Measurements from ENCODE around the gene INPP5A.
"Not testable (repeated sequence)": the region's sequence is repeated elsewhere in the genome, so short reads cannot be mapped to it uniquely, and the experiment has no call there.

INPP5A gene

DNA sequence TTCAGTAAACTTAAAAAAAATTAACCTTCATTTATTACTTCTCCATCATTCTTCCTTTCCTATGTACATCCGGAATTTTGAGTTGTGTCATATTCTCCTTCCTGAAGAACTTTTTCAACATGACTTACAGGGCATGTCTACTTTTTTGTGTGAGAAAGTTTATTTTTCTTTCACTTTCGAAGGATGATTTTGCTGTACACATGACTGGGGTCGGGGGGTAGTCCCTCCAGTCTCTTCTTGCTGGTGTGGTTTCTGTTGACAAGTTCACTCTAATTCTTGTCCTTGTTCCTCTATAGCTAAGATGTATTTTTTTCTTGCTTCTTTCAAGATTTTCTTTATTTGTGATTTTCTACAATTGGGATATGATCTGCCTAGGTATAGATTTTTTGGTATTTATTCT, 55.8 kb downstream of the INPP5A start:
- DNase-seq (ENCODE audit: low read depth in 1 of 2, low spot score in 1 of 2), result no peak

DNA sequence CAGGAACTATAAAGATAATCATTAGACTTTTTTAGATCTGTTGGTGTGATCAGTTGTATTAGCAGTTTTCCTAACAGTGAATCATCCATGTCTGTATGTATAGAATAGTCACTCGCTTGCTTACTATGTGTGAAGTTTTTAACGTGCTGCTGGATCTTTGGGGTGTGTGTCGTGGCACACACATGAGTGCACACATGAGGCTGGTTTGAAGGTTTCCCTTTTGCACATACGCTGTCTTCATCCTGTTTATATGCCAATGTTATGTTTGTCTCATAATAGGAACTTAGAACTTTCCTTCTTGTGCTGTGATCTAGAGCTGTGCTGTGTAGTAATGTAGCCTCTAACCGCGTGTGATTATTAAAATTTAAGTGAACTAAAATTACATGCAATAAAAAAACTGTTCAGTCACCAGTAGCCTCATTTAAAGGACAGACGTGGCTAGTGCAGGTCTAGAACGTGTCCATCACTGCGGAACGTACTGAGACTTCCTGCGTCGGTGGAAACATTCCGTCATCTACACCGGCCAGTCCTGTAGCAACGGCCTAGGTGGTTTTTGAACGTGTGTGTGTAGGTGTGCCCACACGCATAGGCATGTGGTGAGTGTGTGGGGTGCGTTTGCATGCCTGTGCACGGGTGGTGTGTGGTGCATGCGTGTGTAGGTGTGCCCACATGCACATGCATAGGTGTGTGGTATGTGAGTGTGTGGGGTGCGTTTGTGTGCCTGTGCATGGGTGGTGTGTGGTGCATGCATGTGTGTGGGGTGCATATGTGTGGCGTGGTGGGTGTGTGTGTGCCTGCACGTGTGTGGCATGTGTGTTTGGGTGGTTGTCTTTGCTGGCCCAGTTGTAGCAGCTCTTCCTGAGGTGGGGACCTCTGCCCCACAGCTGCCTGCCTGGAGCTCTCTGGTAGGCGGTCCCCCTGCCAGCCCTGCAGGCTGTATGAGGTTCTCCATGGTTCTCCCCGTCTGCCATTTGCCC, 56.6 kb downstream of the INPP5A start:
- DNase-seq (ENCODE audit: low read depth in 1 of 2, low spot score in 1 of 2), result no peak

DNA sequence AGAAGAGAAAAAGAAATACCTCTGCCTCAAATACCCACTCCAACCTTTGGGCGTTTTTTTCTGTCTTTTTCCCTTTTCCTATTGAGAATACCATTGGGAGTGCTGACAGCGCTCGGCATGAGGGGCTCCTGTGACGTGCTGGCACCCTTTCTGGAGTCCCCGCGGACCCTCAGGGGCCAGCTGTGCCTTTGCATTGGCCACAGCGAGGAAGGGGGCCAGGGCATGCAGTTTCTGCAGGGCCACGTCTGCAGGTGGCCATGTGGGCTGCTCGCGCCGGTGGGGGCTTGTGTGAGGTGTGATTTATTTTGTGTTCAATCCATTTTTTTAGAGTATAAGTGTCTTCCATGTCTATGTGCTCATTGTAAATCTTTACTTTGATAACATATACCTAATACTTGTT, 57.4 kb downstream of the INPP5A start:
- no peak for DNase-seq (ENCODE audit: low read depth in 1 of 2, low spot score in 1 of 2)

DNA sequence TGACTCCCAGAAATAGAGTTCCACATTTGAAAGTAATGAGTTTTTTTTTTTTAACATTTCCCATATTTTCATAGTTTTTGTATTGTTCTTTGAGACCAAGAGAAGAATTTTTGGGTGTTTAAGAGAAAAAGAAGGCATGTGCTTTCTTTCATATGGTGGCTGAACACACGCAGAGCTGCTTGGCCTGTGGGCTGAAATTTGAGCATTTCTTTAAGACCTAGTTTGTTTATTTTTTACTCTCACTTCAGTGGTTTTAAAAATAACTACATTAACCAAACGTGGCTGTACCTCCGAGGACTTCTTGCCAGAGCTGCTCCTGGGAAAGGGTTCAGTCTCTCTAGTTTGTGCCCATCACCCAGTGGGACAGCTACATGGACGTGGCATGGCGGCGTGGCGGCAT, 58.3 kb downstream of the INPP5A start:
- no peak for DNase-seq (ENCODE audit: low read depth in 1 of 2, low spot score in 1 of 2)

DNA sequence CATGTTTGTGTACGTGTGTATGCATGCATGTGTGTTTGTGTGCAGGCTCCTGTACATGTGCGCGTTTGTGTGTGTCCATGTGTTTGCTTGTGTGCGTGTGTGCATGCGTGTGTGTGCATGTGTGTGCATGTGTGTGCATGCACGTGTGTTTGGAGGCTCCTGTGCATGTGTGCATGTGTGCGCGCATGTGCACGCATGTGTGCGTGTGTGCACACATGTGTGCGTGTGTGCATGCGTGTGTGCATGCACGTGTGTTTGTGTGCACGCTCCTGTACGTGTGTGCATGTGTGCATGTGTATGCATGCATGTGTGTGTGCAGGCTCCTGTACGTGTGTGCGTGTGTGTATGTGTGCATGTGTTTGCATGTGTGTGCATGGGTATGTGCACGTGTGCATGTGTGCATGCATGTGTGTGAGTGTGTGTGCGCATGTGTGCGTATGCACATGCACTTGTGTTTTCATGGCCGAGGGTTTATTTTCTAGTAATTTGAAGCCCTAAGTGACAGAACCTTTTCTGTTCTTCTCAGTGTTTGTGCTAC, 59.2 kb downstream of the INPP5A start:
- no peak for DNase-seq (ENCODE audit: low read depth in 1 of 2, low spot score in 1 of 2)

DNA sequence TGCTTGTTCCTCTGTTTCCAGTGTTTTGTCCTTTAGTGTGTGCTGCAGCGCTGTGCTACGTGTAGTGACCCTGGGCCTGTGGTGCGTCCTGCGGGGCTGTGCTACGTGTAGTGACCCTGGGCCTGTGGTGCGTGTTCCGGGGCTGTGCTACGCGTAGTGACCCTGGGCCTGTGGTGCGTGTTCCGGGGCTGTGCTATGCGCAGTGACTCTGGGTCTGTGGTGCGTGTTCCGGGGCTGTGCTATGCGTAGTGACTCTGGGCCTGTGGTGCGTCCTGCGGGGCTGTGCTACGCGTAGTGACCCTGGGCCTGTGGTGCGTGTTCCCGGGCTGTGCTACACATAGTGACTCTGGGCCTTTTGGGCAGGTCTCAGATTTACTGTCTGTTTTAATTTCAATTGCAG, 60.1 kb downstream of the INPP5A start:
- DNase-seq (ENCODE audit: low read depth in 1 of 2, low spot score in 1 of 2), result no peak

DNA sequence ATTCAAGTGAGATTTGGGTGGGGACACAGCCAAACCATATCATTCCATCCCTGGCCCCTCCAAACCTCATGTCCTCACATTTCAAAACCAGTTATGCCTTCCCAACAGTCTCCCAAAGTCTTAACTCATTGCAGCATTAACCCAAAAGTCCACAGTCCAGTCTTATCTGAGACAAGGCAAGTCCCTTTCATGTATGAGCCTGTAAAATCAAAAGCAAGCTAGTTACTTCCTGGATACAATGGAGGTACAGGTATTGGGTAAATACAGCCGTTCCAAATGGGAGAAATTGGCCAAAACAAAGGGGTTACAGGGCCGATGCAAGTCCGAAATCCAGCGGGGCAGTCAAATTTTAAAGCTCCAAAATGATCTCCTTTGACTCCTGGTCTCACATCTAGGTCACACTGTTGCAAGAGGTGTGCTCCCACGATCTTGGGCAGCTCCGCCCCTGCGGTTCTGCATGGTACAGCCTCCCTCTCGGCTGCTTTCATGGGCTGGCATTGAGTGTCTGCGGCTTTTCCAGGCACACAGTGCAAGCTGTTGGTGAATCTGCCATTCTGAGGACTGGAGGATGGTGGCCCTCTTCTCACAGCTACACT, 61.5 kb downstream of the INPP5A start:
- DNase-seq (ENCODE audit: low read depth in 1 of 2, low spot score in 1 of 2), result not testable (repeated sequence)

DNA sequence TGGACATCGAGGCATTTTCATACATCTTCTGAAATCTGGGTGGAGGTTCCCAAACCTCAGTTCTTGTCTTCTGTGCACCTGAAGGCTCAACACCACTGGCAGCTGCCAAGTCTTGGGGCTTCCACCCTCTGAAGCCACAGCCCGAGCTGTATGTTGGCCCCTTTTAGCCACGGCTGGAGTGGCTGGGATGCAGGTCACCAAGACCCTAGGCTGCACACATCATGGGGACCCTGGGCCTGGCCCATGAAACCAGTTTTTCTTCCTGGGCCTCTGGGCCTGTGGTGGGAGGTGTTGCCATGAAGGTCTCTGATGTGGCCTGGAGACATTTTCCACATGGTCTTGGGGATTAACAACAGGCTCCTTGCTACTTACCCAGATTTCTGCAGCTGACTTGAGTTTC, 62.1 kb downstream of the INPP5A start:
- no peak for DNase-seq (ENCODE audit: low read depth in 1 of 2, low spot score in 1 of 2)

DNA sequence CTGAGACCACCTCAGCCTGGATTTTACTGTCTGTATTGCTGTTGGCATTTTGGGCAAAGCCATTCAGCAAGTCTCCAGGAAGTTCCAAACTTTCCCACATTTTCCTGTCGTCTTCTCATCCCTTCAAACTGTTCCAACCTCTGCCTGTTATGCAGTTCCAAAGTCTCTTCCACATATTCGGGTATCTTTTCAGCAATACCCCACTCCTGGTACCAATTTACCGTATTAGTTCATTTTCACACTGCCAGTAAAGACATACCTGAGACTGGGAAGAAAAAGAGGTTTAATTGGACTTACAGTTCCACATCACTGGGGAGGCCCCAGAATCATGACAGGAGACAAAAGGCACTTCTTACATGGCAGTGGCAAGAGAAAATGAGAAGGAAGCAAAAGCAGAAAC, 62.8 kb downstream of the INPP5A start:
- no peak for DNase-seq (ENCODE audit: low read depth in 1 of 2, low spot score in 1 of 2)

DNA sequence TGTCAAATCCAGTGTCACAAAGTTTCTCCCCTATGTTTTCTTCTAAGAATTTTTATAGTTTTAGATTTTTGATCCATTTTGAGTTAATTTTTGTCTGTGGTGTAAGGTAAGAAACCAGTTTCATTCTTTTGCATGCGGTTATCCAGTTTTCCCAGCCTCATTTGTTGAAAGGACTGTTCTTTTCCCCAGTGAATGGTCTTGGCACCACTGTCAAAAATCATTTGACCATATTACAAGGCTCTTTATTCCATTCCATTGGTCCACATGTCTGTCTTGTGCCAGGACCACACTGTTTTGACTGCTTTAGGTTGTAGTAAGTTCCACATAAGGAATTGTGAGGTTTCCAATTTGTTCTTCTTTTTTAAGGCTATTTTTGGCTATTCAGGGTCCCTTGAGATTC, 64.0 kb downstream of the INPP5A start:
- no peak for DNase-seq (ENCODE audit: low read depth in 1 of 2, low spot score in 1 of 2)

DNA sequence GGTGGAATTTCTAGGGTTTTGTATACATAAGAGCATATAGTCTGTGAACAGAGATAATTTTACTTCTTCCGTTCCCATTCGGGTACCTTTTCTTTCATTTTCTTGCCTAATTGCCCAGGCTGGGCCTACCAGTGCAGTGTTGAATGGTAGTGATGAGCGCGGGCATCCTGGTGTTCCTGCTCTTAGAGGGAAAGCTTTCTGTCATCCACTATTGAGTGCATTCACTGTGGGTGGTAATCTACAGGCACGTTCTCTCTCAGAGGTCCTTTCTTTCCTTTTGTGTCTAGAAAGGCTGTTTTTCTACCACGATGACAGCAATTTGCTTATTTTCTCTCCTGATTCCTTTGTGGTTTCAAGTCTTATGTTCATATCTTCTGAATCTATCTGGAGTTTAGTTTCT, 65.0 kb downstream of the INPP5A start:
- no peak for DNase-seq (ENCODE audit: low read depth in 1 of 2, low spot score in 1 of 2)

DNA sequence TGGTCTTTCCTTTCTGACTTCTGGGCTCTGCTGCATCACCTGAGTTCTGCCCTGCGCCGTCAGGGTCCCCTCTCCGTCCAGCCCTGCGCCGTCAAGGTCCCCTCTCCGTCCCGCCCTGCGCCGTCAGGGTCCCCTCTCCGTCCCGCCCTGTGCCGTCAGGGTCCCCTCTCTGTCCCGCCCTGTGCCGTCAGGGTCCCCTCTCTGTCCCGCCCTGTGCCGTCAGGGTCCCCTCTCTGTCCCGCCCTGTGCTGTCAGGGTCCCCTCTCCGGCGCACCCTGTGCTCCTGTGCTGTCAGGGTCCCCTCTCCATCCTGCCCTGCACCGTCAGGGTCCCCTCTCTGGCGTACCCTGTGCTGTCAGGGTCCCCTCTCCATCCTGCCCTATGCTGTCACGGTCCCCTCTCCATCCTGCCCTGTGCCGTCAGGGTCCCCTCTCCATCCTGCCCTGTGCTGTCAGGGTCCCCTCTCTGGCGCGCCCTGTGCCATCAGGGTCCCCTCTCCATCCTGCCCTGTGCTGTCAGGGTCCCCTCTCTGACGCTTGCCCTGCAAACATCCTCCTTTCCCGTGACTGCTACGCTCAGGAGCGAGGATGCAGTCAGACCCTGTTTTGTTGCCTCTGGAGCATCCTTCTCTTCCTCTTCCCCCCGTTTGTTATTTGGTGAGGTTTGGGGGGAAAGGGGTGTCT, 66.4 kb downstream of the INPP5A start:
- no peak for DNase-seq (ENCODE audit: low read depth in 1 of 2, low spot score in 1 of 2)

DNA sequence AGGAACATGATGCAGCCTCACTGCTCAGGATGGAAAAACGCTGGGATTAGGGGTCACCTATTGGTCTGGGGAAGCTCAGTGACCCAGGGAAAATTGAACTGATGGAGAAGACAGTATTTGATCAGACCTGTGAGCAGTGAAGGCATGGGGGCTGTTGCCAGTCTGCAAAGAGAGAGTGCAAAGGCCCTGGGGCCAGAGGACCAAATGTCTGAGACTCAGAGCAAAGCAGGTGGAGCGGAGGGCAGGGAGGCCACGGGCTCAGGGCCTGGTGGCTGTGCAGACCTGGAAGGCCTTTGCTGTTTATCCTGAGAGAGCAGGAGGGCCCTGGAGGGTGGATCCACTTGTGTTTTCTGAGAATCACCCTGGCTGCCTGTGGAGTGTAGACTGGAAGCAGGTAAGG, 67.1 kb downstream of the INPP5A start:
- no peak for DNase-seq (ENCODE audit: low read depth in 1 of 2, low spot score in 1 of 2)

DNA sequence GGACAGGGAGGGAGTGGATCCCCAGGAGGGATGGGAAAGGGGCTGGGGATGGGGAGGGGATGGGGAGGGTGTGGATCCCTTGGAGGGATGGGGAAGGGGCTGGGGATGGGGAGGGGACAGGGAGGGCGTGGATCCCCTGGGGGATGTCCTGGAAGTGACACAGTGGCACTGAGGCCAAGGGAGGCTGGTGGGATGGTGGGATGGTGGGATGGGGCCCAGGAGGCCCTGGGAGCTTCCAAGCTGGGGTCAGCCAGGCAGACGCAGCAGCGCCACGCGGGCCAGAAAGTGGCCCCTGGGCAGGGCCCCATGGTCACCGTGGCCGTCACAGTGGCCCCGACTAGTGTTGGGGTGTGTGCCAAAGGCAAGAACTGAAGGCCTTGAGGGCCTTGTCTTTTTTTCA, 67.8 kb downstream of the INPP5A start:
- DNase-seq (ENCODE audit: low read depth in 1 of 2, low spot score in 1 of 2), result no peak

DNA sequence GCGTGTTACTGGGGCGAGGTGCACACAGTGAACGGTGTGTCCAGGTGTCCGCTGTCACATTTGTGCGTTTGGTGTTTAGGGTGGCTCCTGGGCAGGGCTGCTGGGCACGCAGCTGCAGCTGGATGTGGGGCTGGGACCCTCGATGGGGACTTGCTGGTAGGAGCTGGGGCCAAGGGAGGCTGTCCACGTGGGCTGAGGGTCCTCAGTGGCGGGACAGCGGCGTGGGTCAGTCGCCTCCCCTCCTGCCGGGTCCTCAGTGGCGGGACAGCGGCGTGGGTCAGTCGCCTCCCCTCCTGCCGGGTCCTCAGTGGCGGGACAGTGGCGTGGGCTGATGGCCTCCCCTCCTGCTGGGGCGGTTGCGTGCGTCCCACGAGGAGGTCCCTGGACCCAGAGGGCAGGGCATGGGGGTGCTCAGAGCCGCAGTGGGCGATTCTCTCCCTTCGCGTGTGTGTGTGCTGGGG, 68.5 kb downstream of the INPP5A start:
- no peak for DNase-seq (ENCODE audit: low read depth in 1 of 2, low spot score in 1 of 2)

DNA sequence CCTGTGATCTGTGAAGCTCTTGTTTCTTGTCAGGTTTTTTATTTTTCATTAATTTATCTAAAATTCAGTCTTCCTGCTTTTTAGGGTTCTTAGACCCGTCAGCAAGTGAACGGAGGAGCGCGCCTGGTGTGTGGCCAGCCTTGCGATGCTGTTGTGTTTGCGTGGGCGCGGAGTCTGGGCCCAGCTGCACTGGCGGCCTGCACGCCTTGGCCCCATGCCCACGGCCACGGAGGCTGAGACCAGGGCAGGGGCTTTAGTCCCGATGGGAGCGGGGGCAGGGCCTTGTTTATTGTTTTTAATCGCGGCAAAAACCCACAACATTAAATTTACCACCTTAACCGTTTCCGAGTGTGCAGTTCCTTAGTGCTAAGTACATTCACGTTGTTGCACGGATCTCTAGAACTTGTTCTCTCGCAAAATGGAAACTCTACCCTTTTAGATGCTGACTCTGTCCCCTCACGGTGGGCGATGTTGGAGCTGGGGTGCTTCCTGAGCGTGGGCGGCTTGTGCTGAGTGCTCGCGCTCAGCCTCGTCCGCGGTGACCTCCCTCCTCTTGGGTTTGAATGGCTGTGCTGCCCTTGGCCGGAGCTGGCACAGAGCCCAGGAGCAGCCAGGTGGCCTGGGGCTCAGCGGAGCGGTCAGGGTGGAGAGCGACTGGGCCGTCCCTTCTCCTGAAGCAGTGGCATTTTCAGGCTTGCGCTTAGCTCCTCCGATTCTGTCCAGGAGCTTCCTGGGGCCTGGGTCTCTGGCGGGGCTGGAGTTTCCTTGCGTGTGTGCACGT, 69.1 kb downstream of the INPP5A start:
- DNase-seq (ENCODE audit: low read depth in 1 of 2, low spot score in 1 of 2), result no peak

DNA sequence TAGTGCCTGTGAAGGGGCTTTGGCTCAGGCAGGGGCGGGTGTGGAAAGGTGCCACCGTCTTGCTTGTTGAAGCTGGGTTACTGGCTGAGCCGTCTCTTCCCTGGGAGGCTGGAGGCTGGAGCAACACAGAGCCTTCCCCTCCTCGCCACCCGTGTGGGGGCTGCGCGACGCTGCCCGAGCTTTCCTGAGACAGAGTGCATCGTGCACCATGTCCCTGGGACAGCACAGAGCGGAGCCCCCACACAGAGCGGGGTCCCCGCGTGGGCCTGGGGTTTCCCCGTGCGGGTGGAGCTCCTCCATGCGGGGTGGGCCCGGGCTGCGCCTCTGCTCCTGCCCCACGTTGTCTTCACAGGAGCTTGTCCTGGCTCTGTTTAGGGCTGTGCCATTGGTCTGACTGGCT, 69.9 kb downstream of the INPP5A start:
- no peak for DNase-seq (ENCODE audit: low read depth in 1 of 2, low spot score in 1 of 2)

DNA sequence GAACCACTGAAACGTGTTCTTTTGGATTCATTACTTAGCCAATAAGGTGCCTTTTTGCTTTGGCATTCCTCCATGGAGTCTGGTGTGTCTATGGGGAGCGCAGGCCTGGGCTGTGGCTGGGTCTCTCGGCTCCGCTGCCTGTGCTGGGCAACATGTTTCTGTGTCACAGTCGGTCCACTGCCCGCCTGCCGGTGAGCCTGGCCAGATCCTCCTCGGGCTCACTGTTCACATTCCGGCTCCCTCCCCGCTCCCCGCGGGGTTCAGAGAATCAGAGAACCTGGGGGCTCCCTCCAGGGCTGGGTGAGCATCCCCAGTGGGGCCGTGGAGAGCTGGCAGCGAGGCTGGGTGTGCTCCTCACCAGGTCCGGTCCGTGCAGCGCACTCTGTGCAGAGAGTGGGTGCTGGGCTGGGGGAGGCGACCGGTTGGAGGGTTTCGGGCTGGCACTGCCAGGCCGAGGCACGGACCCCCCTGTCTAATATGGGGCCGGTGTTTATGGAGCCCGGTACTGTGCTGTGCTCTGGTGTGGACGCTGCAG, 70.4 kb downstream of the INPP5A start:
- DNase-seq (ENCODE audit: low read depth in 1 of 2, low spot score in 1 of 2), result no peak

DNA sequence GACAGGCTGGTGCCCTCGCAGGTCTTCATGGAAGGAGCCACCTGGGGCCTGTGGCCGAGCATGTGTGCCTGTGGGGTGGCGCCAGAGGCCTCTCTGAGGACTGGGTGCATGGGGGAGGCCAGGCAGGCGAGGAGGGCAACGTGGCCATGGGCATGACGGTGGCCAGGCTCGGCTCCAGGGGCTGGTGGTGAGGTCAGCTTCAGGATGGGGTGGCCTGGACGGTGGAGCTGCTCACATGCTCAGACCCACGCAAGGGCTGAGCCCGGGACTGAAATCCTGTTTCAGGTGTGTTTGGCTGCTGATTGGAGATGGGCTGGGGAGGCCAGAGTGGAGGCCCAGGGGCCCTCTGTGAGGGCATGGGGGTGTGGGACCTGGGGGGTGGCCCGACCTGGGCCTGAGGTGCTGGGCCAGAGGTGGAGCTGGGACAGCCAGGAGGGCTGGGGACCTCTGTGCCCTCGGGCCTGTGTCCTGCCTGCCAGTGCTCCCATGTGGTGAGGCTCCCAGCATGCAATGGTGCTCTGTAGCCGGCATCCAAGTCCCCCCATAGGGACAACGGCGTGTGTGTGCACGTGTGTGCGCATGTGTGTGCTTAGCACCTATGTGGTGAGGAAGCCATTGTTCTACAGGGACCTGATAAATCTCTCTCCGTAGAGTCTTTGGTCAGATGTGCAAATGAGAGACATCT, 71.1 kb downstream of the INPP5A start:
- no peak for DNase-seq (ENCODE audit: low read depth in 1 of 2, low spot score in 1 of 2)

DNA sequence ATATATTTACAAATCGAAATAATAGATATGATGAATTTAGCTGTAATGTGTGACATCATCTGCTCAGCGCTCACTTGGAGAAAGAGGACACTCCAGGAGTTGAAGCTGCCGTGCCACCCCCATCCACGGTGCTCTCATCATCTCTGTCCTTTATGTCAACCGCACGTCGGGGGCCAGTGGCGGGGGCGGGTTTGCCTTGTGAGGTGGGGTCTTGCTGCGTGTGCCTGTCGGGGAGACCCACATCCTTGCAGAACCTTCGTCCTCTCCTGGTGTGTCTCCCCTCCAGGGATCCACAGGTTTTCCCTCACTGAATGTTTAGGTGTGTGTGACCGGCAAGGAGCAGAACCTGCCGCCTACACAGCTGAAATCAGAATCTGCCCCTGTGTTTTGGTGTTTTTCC, 71.6 kb downstream of the INPP5A start:
- DNase-seq (ENCODE audit: low read depth in 1 of 2, low spot score in 1 of 2), result no peak
